GM12872 (cell line): ENCODE results near the gene RCAN3.

ENCODE experiments used
- TF ChIP-seq, protein P1 (sequence below): IDR thresholded peaks from 3 replicates; pipeline ENCODE4 v1.5.1; 2011; ENCODE audit warnings: low read depth, mild to moderate bottlenecking, low read length, moderate library complexity; ENCODE audit not compliant: insufficient read depth

The RCAN3 gene

DNA sequence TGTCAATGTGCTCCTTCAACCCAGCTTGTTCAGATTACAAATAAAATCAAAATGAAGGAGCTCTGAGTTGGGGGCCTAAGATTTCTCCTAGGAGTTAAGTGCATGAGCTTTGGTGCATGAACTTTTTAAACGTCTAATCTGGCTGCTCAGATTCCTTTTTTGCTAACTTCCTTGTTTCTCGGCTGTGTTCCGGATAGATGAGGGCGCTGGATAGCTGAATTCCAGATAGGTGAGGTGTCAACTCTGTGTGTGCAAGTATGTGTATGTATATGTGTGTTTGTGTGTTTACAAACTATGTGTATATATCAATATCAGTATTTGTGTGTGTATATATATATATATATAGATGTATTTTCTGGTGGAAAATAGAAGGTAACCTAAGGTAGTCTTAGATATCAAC lies 37.5 kb upstream of the RCAN3 start:
- TF ChIP-seq, protein P1, sequence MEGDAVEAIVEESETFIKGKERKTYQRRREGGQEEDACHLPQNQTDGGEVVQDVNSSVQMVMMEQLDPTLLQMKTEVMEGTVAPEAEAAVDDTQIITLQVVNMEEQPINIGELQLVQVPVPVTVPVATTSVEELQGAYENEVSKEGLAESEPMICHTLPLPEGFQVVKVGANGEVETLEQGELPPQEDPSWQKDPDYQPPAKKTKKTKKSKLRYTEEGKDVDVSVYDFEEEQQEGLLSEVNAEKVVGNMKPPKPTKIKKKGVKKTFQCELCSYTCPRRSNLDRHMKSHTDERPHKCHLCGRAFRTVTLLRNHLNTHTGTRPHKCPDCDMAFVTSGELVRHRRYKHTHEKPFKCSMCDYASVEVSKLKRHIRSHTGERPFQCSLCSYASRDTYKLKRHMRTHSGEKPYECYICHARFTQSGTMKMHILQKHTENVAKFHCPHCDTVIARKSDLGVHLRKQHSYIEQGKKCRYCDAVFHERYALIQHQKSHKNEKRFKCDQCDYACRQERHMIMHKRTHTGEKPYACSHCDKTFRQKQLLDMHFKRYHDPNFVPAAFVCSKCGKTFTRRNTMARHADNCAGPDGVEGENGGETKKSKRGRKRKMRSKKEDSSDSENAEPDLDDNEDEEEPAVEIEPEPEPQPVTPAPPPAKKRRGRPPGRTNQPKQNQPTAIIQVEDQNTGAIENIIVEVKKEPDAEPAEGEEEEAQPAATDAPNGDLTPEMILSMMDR = no peak

DNA sequence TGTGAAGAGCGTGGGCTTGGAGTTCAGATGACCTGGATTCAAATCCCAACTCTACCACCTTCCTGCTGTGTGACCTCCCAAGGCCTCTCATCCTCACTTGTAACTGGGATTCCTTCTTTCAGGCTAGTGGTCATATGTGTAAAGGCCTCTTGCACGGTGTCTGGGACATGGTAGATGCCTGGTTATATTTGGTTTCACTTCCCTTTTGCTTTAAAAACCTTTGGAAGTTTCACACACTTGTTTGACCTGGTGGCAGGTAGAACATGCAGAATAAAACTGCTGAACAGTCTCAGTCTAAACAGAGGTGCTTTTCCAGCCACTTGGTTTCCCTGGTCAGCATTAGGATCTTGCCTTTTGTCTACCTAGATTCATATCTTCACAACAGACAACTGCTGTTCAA lies 37.0 kb upstream of the RCAN3 start:
- TF ChIP-seq, protein P1 = no peak

DNA sequence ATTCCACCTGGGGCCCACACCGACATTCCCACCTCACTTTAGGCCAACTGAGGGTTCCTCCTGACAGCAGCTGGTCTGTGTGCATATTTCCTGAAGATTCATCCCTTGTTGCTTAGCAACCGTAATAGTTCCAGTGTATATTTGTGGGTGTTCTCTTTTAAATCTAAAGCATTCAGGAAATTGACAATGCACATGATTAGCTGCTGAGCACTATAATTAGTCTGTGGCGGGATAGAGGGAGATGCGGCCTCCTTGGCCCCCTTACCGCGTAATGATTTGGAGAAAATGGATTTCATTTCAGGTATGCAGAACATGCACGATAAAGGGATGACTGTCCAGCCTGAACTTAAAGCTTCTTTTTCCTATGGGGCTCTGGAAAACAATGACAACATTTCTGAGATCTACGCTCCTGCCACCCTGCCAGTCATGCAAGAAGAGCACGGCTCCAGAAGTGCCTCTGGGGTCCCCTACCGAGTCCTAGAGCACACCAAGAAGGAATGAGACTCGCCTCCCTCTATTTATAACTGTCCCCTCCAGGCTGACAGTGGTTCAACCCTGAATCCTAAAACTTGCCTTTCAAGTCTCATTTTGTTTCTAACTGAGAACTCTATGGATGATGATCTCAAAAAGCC lies 33.8 kb upstream of the RCAN3 start:
- TF ChIP-seq, protein P1 = no peak

DNA sequence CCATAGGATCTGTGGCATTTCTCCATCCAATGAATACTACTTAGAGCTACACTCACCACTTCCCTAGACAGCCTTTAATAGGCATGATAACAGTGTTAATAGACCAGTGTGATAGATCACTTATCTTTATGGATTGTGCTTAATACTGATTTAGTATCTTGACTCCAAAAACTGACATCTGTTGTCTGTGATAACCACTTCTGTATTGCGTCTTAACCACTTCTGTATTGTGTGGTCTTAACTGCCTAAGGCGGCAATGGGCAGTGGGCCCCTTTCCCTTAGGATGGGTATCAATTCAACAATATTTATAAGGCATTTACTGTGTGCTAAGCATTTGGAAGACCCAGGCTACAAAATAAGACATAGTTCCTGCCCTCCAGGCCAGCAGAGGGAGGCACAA lies 32.0 kb upstream of the RCAN3 start:
- TF ChIP-seq, protein P1 = no peak

DNA sequence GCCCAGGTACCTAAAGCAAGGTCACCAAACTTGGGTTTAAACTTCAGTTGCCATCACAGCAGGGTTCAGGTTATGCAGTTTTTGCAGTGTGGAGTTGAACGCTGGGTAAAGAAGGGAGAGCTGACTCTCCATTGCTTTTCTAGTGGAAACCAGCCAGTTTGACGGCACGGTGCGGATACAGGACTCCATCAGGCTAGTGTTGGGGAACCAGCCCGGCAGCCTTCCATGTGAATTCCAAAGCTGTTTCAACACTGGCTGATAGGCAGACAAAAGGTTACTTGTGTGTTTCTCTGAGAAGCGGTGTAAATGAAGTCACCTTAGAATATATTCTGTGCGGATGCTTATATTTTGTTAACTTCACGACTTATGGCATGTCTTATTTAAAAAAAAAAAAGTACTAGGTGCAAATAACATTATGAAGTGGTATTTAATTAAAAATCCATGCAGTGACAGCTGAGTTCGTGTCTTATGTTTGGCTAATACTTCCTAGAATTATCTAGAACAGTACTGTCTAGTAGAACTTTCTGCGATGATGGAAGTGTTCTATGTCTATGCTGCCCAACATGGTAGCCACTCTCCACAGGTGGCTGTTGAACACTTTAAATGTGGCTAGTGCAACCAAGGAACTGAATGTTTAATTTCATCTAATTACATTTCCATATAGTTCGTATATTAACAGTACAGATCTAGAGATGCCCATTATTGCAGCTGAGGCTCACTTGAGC lies 29.9 kb upstream of the RCAN3 start:
- TF ChIP-seq, protein P1 = no peak

DNA sequence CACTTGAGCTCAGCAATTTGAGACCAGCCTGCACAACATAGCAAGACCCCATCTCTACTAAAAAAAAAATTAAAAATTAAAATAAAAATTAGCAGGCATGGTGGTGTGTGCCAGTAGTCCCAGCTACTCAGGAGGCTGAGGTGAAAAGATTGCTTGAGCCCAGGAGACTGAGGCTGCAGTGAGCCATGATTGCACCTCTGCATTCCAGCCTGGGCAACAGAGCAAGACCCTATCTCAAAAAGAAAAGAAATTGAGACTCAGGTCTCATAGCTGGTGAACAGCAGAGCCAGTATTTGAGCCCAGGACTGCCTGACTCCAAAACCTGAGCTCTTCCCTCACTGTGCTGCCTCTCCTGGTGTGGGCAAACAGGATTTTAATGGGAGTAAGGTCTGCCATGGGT lies 28.4 kb upstream of the RCAN3 start:
- TF ChIP-seq, protein P1 = no peak

DNA sequence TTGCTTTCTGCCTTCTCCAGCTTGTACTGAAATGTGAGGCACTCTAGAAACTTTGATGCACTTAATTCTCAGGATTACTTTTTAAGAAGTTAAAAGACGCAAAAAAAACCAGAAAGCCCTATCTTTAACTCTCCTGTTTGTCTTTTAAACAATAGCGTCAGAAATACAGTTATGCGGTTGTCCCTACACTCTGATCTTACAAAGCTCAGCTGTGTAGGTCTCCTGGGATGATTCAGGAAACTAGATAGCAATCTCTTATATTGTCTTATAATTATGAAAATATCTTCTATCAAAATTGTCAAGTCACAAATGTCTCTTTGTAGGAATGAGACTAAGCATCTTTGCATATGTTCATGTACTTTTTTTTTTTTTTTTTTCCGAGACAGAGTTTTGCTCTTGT lies 26.9 kb upstream of the RCAN3 start:
- TF ChIP-seq, protein P1 = no peak
